NB4 (cell line): ENCODE measurements around the gene CYP17A1.

Experiments
- DNase-seq: peaks from one replicate; pipeline ENCODE4 v3.0.0; 2010; ENCODE audit warnings: low read depth
- H3K4me3 ChIP-seq: one replicate; pipeline ENCODE4 v1.5.1; 2011; ENCODE audit warnings: mild to moderate bottlenecking, low read depth, low read length, moderate library complexity
- CTCF ChIP-seq: IDR thresholded peaks from one replicate; pipeline ENCODE4 v1.5.1; 2012; ENCODE audit warnings: low read depth, low read length
- MAX ChIP-seq: IDR thresholded peaks from 2 replicates; pipeline ENCODE4 v1.6.1; 2011; ENCODE audit warnings: low read depth, low read length
- MYC ChIP-seq: IDR thresholded peaks from 2 replicates; pipeline ENCODE4 v1.6.1; 2011; ENCODE audit warnings: low read depth, low read length
- POLR2A ChIP-seq: IDR thresholded peaks from 2 replicates; pipeline ENCODE4 v1.6.1; 2011; ENCODE audit warnings: mild to moderate bottlenecking; ENCODE audit not compliant: insufficient read length; ENCODE audit errors: extremely low read depth

CYP17A1 gene

GRCh38 chr10:102870221-102870620 lies 33.0 kb upstream of the CYP17A1 start:
- DNase-seq: no peak
- H3K4me3 ChIP-seq: no peak overlapping the region
- no peak for TF ChIP-seq CTCF
- TF ChIP-seq MAX: no peak
- no peak for TF ChIP-seq POLR2A
- no peak for TF ChIP-seq MYC

GRCh38 chr10:102869258-102870198 lies 32.3 kb upstream of the CYP17A1 start, which contains the start of gene AS3MT:
Gene AS3MT (plus strand): TSS chr10:102869470. CDS start chr10:102869593, 123 bp downstream.
- DNase-seq: peak; percentile 20
- no peak for TF ChIP-seq MAX
- no peak for TF ChIP-seq CTCF
- no peak for TF ChIP-seq MYC
- no peak for TF ChIP-seq POLR2A
- no peak within 1 kb of the TSS for H3K4me3 ChIP-seq

- H3K4me3 ChIP-seq: no peak overlapping the region
- DNase-seq: no peak
- TF ChIP-seq POLR2A (no peak), MYC (no peak), CTCF (no peak), MAX (no peak)
These were observed 31.7 kb upstream of the CYP17A1 start for GRCh38 chr10:102868911-102869257.

- TF ChIP-seq MAX: no peak
- TF ChIP-seq CTCF: no peak
- no peak for TF ChIP-seq POLR2A
- TF ChIP-seq MYC: no peak
- no peak for DNase-seq
- H3K4me3 ChIP-seq: no peak overlapping the region
These were observed 28.4 kb upstream of the CYP17A1 start for GRCh38 chr10:102865620-102866019.

GRCh38 chr10:102863660-102864059 lies 26.4 kb upstream of the CYP17A1 start:
- DNase-seq: no peak
- H3K4me3 ChIP-seq: no peak overlapping the region
- no peak for TF ChIP-seq POLR2A
- no peak for TF ChIP-seq CTCF
